Activated naive CD8-positive, alpha-beta T cell treated with anti-CD3 and anti-CD28 coated beads for 36 hours (primary cell): ENCODE data around the gene IPO4. TPM values are rescaled to one million over a fixed set of nuclear protein-coding genes. Genes with fewer than 3 reads are reported as not detected.
"Not testable (repeated sequence)": the region's sequence is repeated elsewhere in the genome, so short reads cannot be mapped to it uniquely, and the experiment has no call there.

Experiments used
- DNase-seq: peaks from one replicate; pipeline ENCODE4 v3.0.0; 2021
- H3K27ac Mint-ChIP-seq: one replicate; pipeline ENCODE4 v1.8.0; 2022; ENCODE audit warnings: mild to moderate bottlenecking, moderate library complexity, mixed read lengths
- H3K27me3 Mint-ChIP-seq: one replicate; pipeline ENCODE4 v1.8.0; 2022; ENCODE audit warnings: mild to moderate bottlenecking, mixed read lengths
- H3K36me3 Mint-ChIP-seq: one replicate; pipeline ENCODE4 v1.8.0; 2021; ENCODE audit warnings: mild to moderate bottlenecking, mixed read lengths
- H3K4me1 Mint-ChIP-seq: one replicate; pipeline ENCODE4 v1.8.0; 2021; ENCODE audit warnings: mixed read lengths
- H3K4me3 Mint-ChIP-seq: one replicate; pipeline ENCODE4 v1.8.0; 2022; ENCODE audit warnings: mild to moderate bottlenecking, moderate library complexity, mixed read lengths
- H3K9me3 Mint-ChIP-seq: one replicate; pipeline ENCODE4 v1.8.0; 2022; ENCODE audit warnings: mixed read lengths
- total RNA-seq, 2 experiments: library from RNA; stranded (reverse); gene quantifications; one replicate each; pipeline ENCODE4 v1.2.3, GENCODE V29; 2021

The IPO4 gene
- total RNA-seq, 2 experiments from 2014 or later, result 152 to 161 TPM

GRCh38 chr14:24224618-24225071 lies 36.0 kb upstream of the IPO4 start:
- Mint-ChIP-seq H3K27ac (peak overlapping the region; percentile 2), H3K4me1 (peaks cover 22% of the 10 kb centered on the region), H3K36me3 (peaks cover 9% of the 10 kb centered on the region), H3K4me3 (no peak overlapping the region), H3K9me3 (no peaks in the 10 kb centered on the region), H3K27me3 (no peaks in the 10 kb centered on the region)
- no peak for DNase-seq

DNA sequence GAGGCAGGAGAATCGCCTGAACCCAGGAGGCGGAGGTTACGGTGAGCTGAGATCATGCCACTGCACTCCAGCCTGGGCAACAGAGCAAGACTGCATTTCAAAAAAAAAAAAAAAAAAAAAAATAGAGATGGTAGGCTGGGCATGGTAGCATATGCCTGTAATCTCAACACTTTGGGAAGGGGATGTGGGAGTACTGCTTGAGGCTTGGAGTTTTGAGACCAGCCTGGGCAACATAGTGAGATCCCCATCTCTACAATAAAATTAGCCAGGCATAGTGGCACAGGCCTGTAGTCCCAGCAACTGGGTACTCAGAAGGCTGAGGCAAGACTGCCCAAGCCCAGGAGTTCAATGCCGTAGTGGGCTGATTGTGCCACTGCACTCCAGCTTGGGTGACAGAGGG lies 34.4 kb upstream of the IPO4 start:
- H3K4me3 Mint-ChIP-seq, H3K36me3 Mint-ChIP-seq, H3K9me3 Mint-ChIP-seq, DNase-seq, H3K27me3 Mint-ChIP-seq, H3K27ac Mint-ChIP-seq: not testable (repeated sequence)
- peaks cover 21% of the 10 kb centered on the region for H3K4me1 Mint-ChIP-seq

DNA sequence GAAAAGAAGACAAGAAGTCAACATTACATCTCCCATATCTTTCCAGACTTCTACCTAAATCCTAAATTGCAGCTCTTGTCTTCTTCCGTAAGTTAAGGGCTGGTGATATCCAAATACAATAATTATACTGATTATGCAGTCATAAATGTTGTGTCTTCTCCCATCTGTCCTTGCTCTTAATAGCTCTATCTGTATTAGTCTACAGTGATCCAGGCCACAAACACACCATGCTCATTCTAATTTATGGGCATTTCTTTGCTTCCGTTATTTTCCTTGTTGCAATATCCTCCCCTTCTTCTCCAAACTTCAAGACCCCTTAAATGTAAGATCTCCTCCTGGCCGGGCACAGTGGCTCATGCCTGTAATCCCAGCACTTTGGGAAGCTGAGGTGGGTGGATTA lies 30.9 kb upstream of the IPO4 start:
- H3K4me3 Mint-ChIP-seq, result no peak overlapping the region
- H3K27me3 Mint-ChIP-seq, result no peaks in the 10 kb centered on the region
- DNase-seq, result no peak
- H3K9me3 Mint-ChIP-seq, result no peaks in the 10 kb centered on the region
- H3K27ac Mint-ChIP-seq, result no peak overlapping the region
- H3K36me3 Mint-ChIP-seq, result peaks cover 8% of the 10 kb centered on the region
- H3K4me1 Mint-ChIP-seq, result peaks cover 19% of the 10 kb centered on the region

DNA sequence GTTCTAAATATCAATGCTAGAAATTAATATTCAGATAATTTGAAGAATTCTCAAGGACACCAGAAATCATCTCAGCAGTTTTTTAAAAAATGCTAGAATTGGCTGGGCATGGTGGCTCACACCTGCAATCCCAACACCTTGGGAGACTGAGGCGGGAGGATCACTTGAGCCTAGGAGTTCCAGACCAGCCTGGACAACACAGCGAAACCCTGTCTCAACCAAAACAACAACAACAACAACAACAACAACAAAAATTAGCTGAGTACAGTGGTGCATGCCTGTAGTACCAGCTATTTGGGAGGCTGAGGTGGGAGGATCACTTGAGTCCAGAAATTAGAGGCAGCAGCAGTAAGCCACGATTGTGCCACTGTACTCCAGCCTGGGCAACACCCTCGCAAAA lies 30.5 kb upstream of the IPO4 start:
- no peak overlapping the region for H3K27ac Mint-ChIP-seq
- no peaks in the 10 kb centered on the region for H3K27me3 Mint-ChIP-seq
- H3K4me3 Mint-ChIP-seq, result no peak overlapping the region
- DNase-seq, result no peak
- peaks cover 20% of the 10 kb centered on the region for H3K4me1 Mint-ChIP-seq
- H3K9me3 Mint-ChIP-seq, result no peaks in the 10 kb centered on the region
- H3K36me3 Mint-ChIP-seq, result peaks cover 10% of the 10 kb centered on the region

- not testable (repeated sequence) for H3K9me3 Mint-ChIP-seq, DNase-seq, H3K4me3 Mint-ChIP-seq, H3K27ac Mint-ChIP-seq, H3K27me3 Mint-ChIP-seq
- peaks cover 24% of the 10 kb centered on the region for H3K36me3 Mint-ChIP-seq
- peaks cover 31% of the 10 kb centered on the region for H3K4me1 Mint-ChIP-seq
Observed at GRCh38 chr14:24216876-24217275, 28.3 kb upstream of the IPO4 start.

DNA sequence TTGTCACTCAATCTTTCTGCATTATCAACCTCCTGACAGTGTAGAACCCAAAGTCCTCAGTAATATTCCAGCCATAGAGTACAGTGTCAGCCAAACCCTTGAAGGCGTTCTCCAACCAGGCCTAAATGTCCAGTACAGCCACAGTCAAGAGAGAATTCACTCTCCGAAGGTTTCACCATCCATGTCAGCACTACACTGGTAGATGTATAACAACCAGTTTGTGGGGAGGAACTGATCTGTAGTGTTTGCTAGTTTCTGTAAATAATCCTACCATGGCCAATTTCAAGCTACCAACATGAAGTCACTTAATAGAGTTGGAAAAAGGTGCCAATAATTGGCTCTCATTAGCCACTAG lies 27.7 kb upstream of the IPO4 start:
- no peak for DNase-seq
- H3K36me3 Mint-ChIP-seq, result peaks cover 29% of the 10 kb centered on the region
- no peaks in the 10 kb centered on the region for H3K9me3 Mint-ChIP-seq
- H3K27me3 Mint-ChIP-seq, result peaks cover 3% of the 10 kb centered on the region
- peak overlapping the region; percentile 97 for H3K27ac Mint-ChIP-seq
- H3K4me1 Mint-ChIP-seq, result peaks cover 35% of the 10 kb centered on the region
- H3K4me3 Mint-ChIP-seq, result peak overlapping the region; percentile 90

- Mint-ChIP-seq H3K4me1 (peaks cover 36% of the 10 kb centered on the region), H3K4me3 (peak within 1 kb of the TSS; percentile 90), H3K27ac (peak within 1 kb of the TSS; percentile 97), H3K36me3 (peaks cover 33% of the 10 kb centered on the region), H3K9me3 (no peaks in the 10 kb centered on the region), H3K27me3 (peaks cover 3% of the 10 kb centered on the region)
- DNase-seq, result peak; percentile 85
Observed at GRCh38 chr14:24215495-24216344, 27.1 kb upstream of the IPO4 start, which contains the start of gene MDP1. MDP1 (minus strand) TSS chr14:24216066; CDS start chr14:24215955, 111 bp downstream.

DNA sequence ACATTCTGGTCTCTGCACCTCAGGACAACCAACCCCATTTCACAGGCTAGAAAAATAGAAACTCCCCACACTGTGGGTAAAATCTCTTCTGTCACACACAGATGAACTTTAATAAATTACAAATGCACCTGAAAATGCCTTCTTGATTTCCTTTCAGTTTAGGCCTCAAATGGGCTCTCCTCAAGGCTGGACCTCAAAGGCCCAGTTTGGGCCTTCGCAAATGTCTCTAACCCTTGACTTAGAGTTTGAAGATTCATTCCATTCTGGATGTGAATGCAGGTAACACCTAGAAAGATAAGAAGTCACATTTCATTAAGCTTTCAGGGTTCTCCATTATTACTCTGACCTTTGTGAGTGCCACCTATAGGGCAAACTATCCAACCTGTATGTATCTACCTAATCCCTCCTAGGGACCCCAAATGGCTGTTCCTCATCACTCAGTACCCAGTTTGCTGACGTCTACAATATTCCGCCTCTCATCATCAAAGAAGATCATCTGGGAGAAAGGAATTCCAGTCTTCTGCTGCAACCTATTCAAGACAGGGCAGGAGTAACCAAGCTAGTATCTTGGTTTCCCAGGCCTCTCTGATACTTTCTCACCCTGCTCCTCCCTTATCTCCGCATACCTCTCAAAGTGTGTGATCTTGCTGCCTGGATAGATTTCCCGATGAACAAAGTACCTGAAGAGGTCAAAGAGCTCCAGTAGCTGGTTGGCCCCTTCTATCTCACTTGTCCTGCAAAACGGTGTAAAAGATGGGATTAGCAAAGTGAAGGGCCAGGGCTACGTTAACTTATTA lies 25.4 kb upstream of the IPO4 start:
- no peak for DNase-seq
- Mint-ChIP-seq H3K27me3 (peaks cover 3% of the 10 kb centered on the region), H3K36me3 (peaks cover 40% of the 10 kb centered on the region), H3K4me1 (peaks cover 38% of the 10 kb centered on the region), H3K9me3 (no peaks in the 10 kb centered on the region), H3K27ac (peak overlapping the region; percentile 96), H3K4me3 (peak overlapping the region; percentile 88)

DNA sequence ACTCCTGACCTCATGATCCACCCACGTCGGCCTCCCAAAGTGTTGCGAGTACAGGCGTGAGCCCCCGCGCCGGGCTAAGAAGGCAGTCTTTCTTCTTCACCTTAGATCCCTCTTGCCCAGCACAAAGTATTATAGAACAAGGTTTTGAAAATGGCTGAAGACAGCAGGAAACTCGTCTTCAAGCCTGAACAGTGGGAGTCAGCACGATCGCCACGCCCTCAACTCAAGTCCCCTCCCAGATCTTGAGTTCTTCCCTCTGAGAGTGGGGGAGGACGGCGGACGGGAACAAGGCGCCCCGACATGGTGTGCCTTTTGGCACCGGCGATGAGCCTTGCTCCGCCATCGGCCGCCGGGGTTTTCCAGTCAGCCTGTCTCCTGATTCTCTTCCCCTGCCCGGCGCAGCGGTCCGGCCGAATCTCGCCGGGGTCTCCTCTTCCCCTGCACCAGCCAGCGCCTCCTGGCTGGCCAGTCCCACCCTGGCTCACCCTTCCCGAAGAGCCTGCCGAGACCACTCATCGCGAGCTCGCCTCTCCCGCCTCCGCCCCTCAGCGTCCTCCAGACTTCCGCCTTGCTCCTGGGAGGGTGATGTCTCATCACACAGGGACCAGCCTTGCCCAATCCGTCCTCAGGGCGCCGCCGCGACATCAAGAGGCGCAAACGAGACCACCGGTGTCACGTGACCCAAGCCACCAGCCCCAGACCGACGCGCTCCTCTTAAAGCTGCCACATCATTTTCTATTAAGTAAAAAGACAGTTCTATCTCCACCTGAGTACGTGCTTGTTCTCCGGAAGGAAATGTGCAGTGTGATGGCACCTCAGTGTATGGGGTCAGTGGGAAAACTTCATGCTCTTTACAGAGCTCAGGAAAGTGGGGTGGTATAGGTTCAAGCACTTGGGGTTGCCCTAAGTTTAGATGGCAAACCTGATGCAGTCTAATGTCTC lies 24.6 kb upstream of the IPO4 start, which contains the start of gene CHMP4A:
Gene CHMP4A (minus strand): TSS at position 565 of the 942 bp plus-strand sequence. CDS start 49 bp downstream, at position 516.
- H3K4me1 Mint-ChIP-seq, result peaks cover 38% of the 10 kb centered on the region
- peak within 1 kb of the TSS; percentile 88 for H3K4me3 Mint-ChIP-seq
- peak; percentile 98 for DNase-seq
- peaks cover 3% of the 10 kb centered on the region for H3K27me3 Mint-ChIP-seq
- peak within 1 kb of the TSS; percentile 96 for H3K27ac Mint-ChIP-seq
- peaks cover 43% of the 10 kb centered on the region for H3K36me3 Mint-ChIP-seq
- H3K9me3 Mint-ChIP-seq, result no peaks in the 10 kb centered on the region

DNA sequence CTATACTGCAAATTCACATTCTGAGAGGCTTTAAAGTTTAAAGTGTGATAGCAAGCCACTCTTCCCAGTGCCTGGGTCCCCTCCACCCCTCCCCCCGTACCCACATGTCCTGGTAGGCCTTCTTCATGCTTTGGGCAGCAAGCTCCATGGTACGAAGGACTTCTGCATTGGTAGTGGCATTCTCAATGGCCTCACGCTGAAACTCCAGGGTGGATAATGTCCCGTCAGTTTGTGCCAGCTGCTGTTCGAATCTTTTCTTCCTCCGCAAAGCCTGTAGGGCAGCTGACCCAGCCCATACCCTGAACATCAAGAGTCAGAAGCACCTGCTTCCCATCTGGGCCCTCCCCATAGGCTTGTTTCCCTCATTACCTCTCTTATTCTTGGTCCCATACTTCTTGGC lies 22.7 kb upstream of the IPO4 start:
- Mint-ChIP-seq H3K36me3 (peaks cover 54% of the 10 kb centered on the region), H3K4me1 (peaks cover 45% of the 10 kb centered on the region), H3K27me3 (peaks cover 3% of the 10 kb centered on the region), H3K27ac (no peak overlapping the region), H3K9me3 (no peaks in the 10 kb centered on the region), H3K4me3 (no peak overlapping the region)
- no peak for DNase-seq

- peaks cover 26% of the 10 kb centered on the region for H3K4me1 Mint-ChIP-seq
- H3K9me3 Mint-ChIP-seq, result peaks cover 5% of the 10 kb centered on the region
- no peaks in the 10 kb centered on the region for H3K27me3 Mint-ChIP-seq
- no peak overlapping the region for H3K4me3 Mint-ChIP-seq
- no peak for DNase-seq
- peak overlapping the region; percentile 7 for H3K27ac Mint-ChIP-seq
- H3K36me3 Mint-ChIP-seq, result peaks cover 70% of the 10 kb centered on the region
Observed at GRCh38 chr14:24207625-24208024, 19.0 kb upstream of the IPO4 start.

DNA sequence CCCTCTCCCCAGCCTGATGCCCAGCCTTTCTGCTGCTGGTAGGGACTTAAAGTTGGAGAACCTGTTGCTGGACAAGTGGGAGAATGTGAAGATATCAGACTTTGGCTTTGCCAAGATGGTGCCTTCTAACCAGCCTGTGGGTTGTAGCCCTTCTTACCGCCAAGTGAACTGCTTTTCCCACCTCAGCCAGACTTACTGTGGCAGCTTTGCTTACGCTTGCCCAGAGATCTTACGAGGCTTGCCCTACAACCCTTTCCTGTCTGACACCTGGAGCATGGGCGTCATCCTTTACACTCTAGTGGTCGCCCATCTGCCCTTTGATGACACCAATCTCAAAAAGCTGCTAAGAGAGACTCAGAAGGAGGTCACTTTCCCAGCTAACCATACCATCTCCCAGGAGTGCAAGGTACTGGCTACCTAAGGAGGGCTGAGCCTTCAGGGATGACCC lies 18.5 kb upstream of the IPO4 start:
- H3K27me3 Mint-ChIP-seq, result no peaks in the 10 kb centered on the region

DNA sequence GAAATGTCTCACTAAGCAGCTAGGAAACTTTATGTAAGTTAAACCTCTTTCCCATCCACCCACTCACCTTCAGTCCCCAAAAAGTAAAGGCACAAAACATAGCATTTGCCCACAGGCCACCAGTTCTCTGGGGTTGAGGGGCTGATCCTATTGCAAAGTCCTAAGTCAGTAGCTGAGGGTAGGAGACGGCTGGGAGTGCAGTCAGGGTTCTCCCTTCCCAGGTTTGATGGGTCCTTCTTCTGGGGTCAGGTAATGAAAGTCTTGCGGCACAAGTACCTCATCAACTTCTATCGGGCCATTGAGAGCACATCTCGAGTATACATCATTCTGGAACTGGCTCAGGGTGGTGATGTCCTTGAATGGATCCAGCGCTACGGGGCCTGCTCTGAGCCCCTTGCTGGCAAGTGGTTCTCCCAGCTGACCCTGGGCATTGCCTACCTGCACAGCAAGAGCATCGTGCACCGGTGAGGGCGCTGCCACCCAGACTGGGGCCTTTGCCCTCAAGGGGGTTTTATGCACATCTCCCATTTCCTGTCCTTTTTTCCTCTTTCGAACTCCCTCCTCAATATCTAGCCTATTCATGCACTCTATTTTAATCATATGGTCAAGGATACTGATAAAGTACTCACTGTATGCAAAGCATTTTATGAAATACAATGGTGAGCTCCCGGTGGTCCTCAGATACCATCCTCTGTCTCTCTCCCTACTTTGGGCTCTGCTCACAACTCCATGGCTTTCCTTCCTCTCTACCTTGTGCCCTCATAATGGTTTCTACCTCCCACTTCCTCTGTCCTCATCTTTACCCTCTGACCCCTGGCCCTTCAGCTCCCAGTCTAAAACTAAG lies 17.9 kb upstream of the IPO4 start:
- no peaks in the 10 kb centered on the region for H3K27me3 Mint-ChIP-seq
- peaks cover 12% of the 10 kb centered on the region for H3K9me3 Mint-ChIP-seq
- H3K27ac Mint-ChIP-seq, result peak overlapping the region; percentile 18
- H3K36me3 Mint-ChIP-seq, result peaks cover 71% of the 10 kb centered on the region
- peaks cover 21% of the 10 kb centered on the region for H3K4me1 Mint-ChIP-seq
- DNase-seq, result no peak
- H3K4me3 Mint-ChIP-seq, result no peak overlapping the region

More for the DNA sequence above, 18.5 kb upstream of the IPO4 start:
- no peak for DNase-seq
- H3K36me3 Mint-ChIP-seq, result peaks cover 71% of the 10 kb centered on the region
- no peak overlapping the region for H3K4me3 Mint-ChIP-seq
- H3K9me3 Mint-ChIP-seq, result peaks cover 8% of the 10 kb centered on the region
- peak overlapping the region; percentile 18 for H3K27ac Mint-ChIP-seq
- H3K4me1 Mint-ChIP-seq, result peaks cover 24% of the 10 kb centered on the region
